NCI-H774 (cell line): Measurements from ENCODE around the gene GDE1.

Experiments used
- DNase-seq: peaks from one replicate; lab custom pipeline; 2025; lab: John Stamatoyannopoulos, UW

The GDE1 gene

GRCh38 chr16:19486750-19487325 lies 35.1 kb downstream of the GDE1 start:
- no peak for DNase-seq

- no peak for DNase-seq
These were observed 35.8 kb downstream of the GDE1 start for GRCh38 chr16:19486051-19486450.

- no peak for DNase-seq
These were observed 36.3 kb downstream of the GDE1 start for GRCh38 chr16:19485611-19486010.

DNA sequence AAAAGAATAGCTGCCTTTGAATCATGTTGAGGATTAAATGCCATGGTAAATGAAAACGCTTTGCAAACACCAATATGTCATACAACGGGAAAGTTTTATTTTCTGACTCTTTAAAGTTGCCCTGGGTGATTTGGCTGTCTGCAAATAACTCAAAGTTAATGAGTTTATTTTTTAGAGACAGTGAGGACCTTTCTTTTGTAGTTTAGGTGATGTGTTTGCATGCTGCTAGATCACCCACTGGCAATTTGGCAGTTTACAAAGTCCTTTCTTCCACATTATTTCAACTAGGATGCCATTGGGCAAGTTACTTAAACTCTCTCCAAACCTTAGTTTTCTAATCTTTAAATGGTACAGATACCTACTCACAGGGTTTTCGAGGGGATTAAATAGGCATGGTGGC lies 37.8 kb downstream of the GDE1 start:
- DNase-seq, result no peak

GRCh38 chr16:19482291-19482690 lies 39.6 kb downstream of the GDE1 start:
- DNase-seq, result no peak

- no peak for DNase-seq
These were observed 40.1 kb downstream of the GDE1 start for GRCh38 chr16:19481769-19482168.

- DNase-seq, result no peak
These were observed 40.6 kb downstream of the GDE1 start for GRCh38 chr16:19481296-19481695.

DNA sequence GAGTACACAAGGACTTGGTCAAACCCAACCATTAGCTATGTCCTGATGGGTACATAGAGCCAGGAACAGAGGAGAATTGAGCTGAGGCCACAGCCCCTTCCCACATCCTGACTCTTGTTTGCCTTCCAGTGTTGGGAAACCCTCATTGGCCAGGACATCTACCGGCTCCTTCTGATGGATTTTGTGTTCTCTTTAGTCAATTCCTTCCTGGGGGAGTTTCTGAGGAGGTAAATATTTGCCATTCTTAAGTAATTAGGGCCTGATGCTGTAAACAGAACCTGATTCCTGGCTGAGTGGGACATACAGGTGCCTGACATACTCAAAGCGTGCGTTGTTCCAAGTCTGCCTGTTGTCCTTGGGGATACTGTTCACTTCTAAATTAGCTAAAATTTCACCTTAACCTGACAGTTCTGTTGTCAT lies 42.6 kb downstream of the GDE1 start:
- no peak for DNase-seq

- DNase-seq, result no peak
These were observed 43.4 kb downstream of the GDE1 start for GRCh38 chr16:19478505-19478904.

- DNase-seq, result no peak
These were observed 47.3 kb downstream of the GDE1 start for GRCh38 chr16:19474617-19475016.

DNA sequence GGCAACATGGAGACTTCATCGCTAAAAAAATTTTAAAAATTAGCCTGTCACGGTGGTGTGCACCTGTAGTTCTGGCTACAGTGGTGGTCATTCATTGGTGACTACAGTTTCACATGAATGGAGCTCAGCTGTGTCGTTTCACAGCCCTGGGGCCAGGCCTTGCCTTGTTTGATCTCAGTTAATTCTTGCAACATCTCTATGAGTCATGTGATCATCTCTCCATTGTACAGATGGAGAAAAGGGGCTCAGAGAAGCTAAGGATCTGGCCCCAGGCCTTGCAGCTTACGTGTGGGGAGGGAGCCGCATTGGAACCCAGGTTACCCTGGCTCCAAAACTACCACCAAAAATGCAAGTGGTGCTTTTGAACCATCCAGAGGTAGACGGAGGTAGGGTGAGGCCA lies 49.4 kb downstream of the GDE1 start:
- no peak for DNase-seq

- DNase-seq, result no peak
These were observed 53.6 kb downstream of the GDE1 start for GRCh38 chr16:19468300-19468699.

DNA sequence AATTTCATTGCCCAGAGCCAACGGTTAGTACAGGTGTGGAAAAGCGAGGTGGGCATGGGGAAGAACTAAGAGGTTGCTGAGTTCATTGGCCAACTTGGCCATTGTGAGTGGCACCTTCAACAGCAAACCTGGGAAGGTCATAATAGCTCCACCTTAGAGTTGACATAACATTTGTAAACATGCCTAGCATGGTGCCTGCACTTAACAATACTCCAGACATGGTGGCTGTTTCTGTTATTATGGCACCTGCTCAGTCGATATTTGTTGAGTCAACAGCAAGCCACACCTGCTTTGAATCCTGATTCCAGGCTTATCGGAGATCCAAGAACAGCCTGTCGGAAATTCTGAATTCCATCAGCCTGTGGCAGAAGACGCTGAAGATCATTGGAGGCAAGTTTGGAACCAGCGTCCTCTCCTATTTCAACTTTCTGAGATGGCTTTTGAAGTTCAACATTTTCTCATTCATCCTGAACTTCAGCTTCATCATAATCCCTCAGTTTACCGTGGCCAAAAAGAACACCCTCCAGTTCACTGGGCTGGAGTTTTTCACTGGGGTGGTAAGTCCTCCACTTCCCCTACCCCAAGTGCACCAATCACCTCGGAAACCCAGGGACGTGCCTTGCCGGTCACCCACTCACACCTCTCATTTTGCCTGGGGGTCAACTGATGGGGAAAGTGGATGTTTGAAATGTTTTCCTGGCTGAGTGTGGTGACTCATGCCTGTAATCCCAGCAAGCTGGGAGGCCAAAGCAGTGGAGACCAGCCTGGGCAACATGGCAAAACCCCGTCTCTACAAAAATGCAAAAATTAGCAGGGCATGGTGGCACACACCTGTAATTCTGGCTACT lies 58.2 kb downstream of the GDE1 start:
- DNase-seq, result peak; percentile 91

- no peak for DNase-seq
These were observed 61.5 kb downstream of the GDE1 start for GRCh38 chr16:19460397-19460796.

DNA sequence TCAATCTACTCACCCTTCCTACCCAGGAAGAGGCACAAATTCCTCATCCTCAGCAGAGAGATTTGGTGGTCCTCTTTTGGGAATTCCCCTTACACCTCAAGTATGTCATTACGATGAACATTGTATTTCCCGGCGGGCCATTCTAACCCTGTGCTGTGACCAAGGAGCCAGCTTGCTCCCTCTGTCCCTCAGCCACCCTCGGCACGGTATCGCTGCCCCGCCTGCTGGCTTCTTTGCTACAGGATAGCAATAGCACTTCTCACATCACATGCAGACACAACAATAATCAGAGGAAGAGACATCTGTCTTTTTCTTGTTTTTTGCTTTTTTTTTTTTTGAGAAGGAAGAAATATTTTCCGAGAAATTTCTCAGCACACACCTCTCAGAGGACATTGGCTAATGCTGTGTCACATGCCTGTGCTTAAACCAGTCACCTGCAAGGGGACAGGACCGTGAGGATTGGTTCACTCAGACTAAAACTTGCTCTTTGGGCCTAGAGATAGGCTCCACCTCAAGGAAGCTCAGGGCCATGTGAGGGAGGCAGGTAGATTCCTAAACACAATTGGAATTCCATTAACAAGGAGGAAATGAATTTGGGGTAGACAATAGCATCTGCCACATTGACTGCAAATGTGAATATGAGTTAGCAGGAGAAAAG lies 63.0 kb downstream of the GDE1 start:
- DNase-seq, result no peak
